Hematopoietic multipotent progenitor cell treated with erythropoietin and hydrocortisone succinate and interleukin-3 and kit ligand, for 15 days (in vitro differentiated cells): Measurements from ENCODE around the gene AUTS2.

Experiments used
- DNase-seq: peaks from one replicate; pipeline ENCODE4 v3.0.0-alpha.2; 2015; ENCODE audit warnings: low spot score

AUTS2 gene

GRCh38 chr7:69656890-69657289 lies 58.6 kb downstream of the AUTS2 start:
- DNase-seq = no peak

GRCh38 chr7:69657331-69657730 lies 59.1 kb downstream of the AUTS2 start:
- DNase-seq = no peak

GRCh38 chr7:69657985-69658384 lies 59.7 kb downstream of the AUTS2 start:
- no peak for DNase-seq

- no peak for DNase-seq
Observed at GRCh38 chr7:69659983-69660382, 61.7 kb downstream of the AUTS2 start.

GRCh38 chr7:69661342-69661741 lies 63.1 kb downstream of the AUTS2 start:
- no peak for DNase-seq

- DNase-seq = no peak
Observed at GRCh38 chr7:69663911-69664832, 65.9 kb downstream of the AUTS2 start.

GRCh38 chr7:69665369-69665768 lies 67.1 kb downstream of the AUTS2 start:
- no peak for DNase-seq

GRCh38 chr7:69668339-69668870 lies 70.1 kb downstream of the AUTS2 start:
- DNase-seq = no peak

- no peak for DNase-seq
Observed at GRCh38 chr7:69670701-69671100, 72.4 kb downstream of the AUTS2 start.

- no peak for DNase-seq
Observed at GRCh38 chr7:69673074-69673473, 74.8 kb downstream of the AUTS2 start.

GRCh38 chr7:69674701-69675182 lies 76.5 kb downstream of the AUTS2 start:
- no peak for DNase-seq

GRCh38 chr7:69676247-69676646 lies 78.0 kb downstream of the AUTS2 start:
- DNase-seq = no peak

- DNase-seq = no peak
Observed at GRCh38 chr7:69677054-69677852, 79.0 kb downstream of the AUTS2 start.

- no peak for DNase-seq
Observed at GRCh38 chr7:69677881-69678493, 79.7 kb downstream of the AUTS2 start.

GRCh38 chr7:69678494-69679187 lies 80.4 kb downstream of the AUTS2 start:
- no peak for DNase-seq

- no peak for DNase-seq
Observed at GRCh38 chr7:69681181-69681580, 82.9 kb downstream of the AUTS2 start.

GRCh38 chr7:69682518-69682917 lies 84.2 kb downstream of the AUTS2 start:
- no peak for DNase-seq

GRCh38 chr7:69683002-69683401 lies 84.7 kb downstream of the AUTS2 start:
- no peak for DNase-seq

GRCh38 chr7:69684369-69685292 lies 86.4 kb downstream of the AUTS2 start:
- DNase-seq = no peak

GRCh38 chr7:69685293-69685631 lies 87.0 kb downstream of the AUTS2 start:
- no peak for DNase-seq

- DNase-seq = no peak
Observed at GRCh38 chr7:69686366-69686765, 88.1 kb downstream of the AUTS2 start.
